ENCODE results near the gene TMEM116. TPM values are rescaled to one million over a fixed set of nuclear protein-coding genes. Genes with fewer than 3 reads are reported as not detected.
"Not testable (repeated sequence)": the region's sequence is repeated elsewhere in the genome, so short reads cannot be mapped to it uniquely, and the experiment has no call there.

The TMEM116 gene
- total RNA-seq, 4 donors from 2014 or later: 8.1 to 19.9 (median 13.7) TPM

GRCh38 chr12:112013601-112014402, 837 bp upstream of the TMEM116 start:
- TF ChIP-seq POLR2A (IDR thresholded peaks at IDR 0.05): no peak
- TF ChIP-seq CTCF (IDR thresholded peaks at IDR 0.05): no peak
- intact Hi-C loops (cut with DNase I; ENCODE audit: low total_unique reads): no loop called here
- peak; percentile 33 to 92 for DNase-seq (ENCODE audit: low spot score in 2 of 2)
- H3K4me3 ChIP-seq (ENCODE audit: low read depth, poor library complexity, severe bottlenecking): peak overlapping the region; percentile 96
- WGBS, 2 donors: 1 to 2% methylated on average over 29 to 35 of the region's 54 CpGs

- intact Hi-C loops (cut with DNase I; ENCODE audit: low total_unique reads): no loop called here
- WGBS, 2 donors: 74 to 78% methylated on average over 8 of the region's 8 CpGs
- TF ChIP-seq POLR2A (IDR thresholded peaks at IDR 0.05): no peak
- no peak for TF ChIP-seq CTCF (IDR thresholded peaks at IDR 0.05)
- H3K4me3 ChIP-seq (ENCODE audit: low read depth, poor library complexity, severe bottlenecking): no peak overlapping the region
- DNase-seq (ENCODE audit: low spot score in 2 of 2): no peak
Measured at GRCh38 chr12:112011685-112012084, 1.3 kb downstream of the TMEM116 start.

- intact Hi-C loops (cut with DNase I; ENCODE audit: low total_unique reads): no loop called here
- no peak overlapping the region for H3K4me3 ChIP-seq (ENCODE audit: low read depth, poor library complexity, severe bottlenecking)
- no peak for DNase-seq (ENCODE audit: low spot score in 2 of 2)
- TF ChIP-seq CTCF (IDR thresholded peaks at IDR 0.05) (no peak), POLR2A (IDR thresholded peaks at IDR 0.05) (no peak)
- 81 to 87% methylated on average over 7 to 8 of the region's 8 CpGs for WGBS, 2 donors
Measured at GRCh38 chr12:112010415-112011344, 2.3 kb downstream of the TMEM116 start.

GRCh38 chr12:112009596-112009995, 3.4 kb downstream of the TMEM116 start:
- DNase-seq (ENCODE audit: low spot score in 2 of 2); H3K4me3 ChIP-seq (ENCODE audit: low read depth, poor library complexity, severe bottlenecking); intact Hi-C loops (cut with DNase I; ENCODE audit: low total_unique reads): not testable (repeated sequence)
- WGBS, 2 donors: 86 to 87% methylated on average over 3 of the region's 3 CpGs

GRCh38 chr12:112008918-112009317, 4.0 kb downstream of the TMEM116 start:
- no peak for TF ChIP-seq POLR2A (IDR thresholded peaks at IDR 0.05)
- no peak for TF ChIP-seq CTCF (IDR thresholded peaks at IDR 0.05)
- DNase-seq (ENCODE audit: low spot score in 2 of 2): no peak
- intact Hi-C loops (cut with DNase I; ENCODE audit: low total_unique reads): no loop called here
- H3K4me3 ChIP-seq (ENCODE audit: low read depth, poor library complexity, severe bottlenecking): no peak overlapping the region
- 70 to 74% methylated on average over 3 of the region's 3 CpGs for WGBS, 2 donors

GRCh38 chr12:112007945-112008344, 5.0 kb downstream of the TMEM116 start:
- no peak for DNase-seq (ENCODE audit: low spot score in 2 of 2)
- H3K4me3 ChIP-seq (ENCODE audit: low read depth, poor library complexity, severe bottlenecking): no peak overlapping the region
- WGBS, 2 donors: 87 to 88% methylated on average over 9 of the region's 9 CpGs
- TF ChIP-seq POLR2A (IDR thresholded peaks at IDR 0.05) (no peak), CTCF (IDR thresholded peaks at IDR 0.05) (no peak)
- intact Hi-C loops (cut with DNase I; ENCODE audit: low total_unique reads): no loop called here

Data from lower leg skin (tissue), 4 donors.